Lung (tissue), 12 donors: ENCODE measurements around the gene CAPZB. TPM values are rescaled to one million over a fixed set of nuclear protein-coding genes. Genes with fewer than 3 reads are reported as not detected.

ENCODE experiments used
- ATAC-seq: fragments of 200-7000 bp; cut with Tn5 transposase; one replicate; pipeline ENCODE4 v1.9.1; 2020; ENCODE audit warnings: moderate number of reproducible peaks; ENCODE audit not compliant: insufficient read depth, low FRiP score
- DNase-seq, 3 donors: peaks; one replicate each; pipeline ENCODE4 v3.0.0-alpha.2; 2013 to 2017
- H3K27ac ChIP-seq, 2 donors: one replicate each; pipeline ENCODE4 v1.5.1; 2013; ENCODE audit warnings: mild to moderate bottlenecking in 2 of 2, moderate library complexity in 2 of 2, control low read depth in 1 of 2, inconsistent platforms in 1 of 2, low read depth in 1 of 2, low read length in 1 of 2
- H3K27me3 ChIP-seq, 3 donors: one replicate each; pipeline ENCODE4 v1.5.1; 2013; ENCODE audit warnings: low read length in 2 of 3; ENCODE audit not compliant: control insufficient read depth in 3 of 3, insufficient read depth in 3 of 3
- H3K36me3 ChIP-seq, 4 donors: one replicate each; pipeline ENCODE4 v1.5.1; 2013; ENCODE audit warnings: low read length in 4 of 4, mild to moderate bottlenecking in 1 of 4, moderate library complexity in 1 of 4; ENCODE audit not compliant: control insufficient read depth in 4 of 4, insufficient read depth in 4 of 4
- H3K4me1 ChIP-seq, 5 donors: one replicate each; pipeline ENCODE4 v1.5.1; 2013; ENCODE audit warnings: low read length in 5 of 5, mild to moderate bottlenecking in 2 of 5, moderate library complexity in 1 of 5; ENCODE audit not compliant: control insufficient read depth in 5 of 5, insufficient read depth in 5 of 5
- H3K4me3 ChIP-seq: one replicate; pipeline ENCODE4 v1.5.1; 2013; ENCODE audit warnings: mild to moderate bottlenecking, control low read depth, moderate library complexity
- H3K9ac ChIP-seq, 2 donors: one replicate each; pipeline ENCODE4 v1.5.1; 2013; ENCODE audit warnings: low read length in 2 of 2, control low read depth in 1 of 2; ENCODE audit not compliant: insufficient read depth in 1 of 2
- H3K9me3 ChIP-seq, 4 donors: one replicate each; pipeline ENCODE4 v1.5.1; 2013; ENCODE audit warnings: low read length in 3 of 4, mild to moderate bottlenecking in 1 of 4, moderate library complexity in 1 of 4; ENCODE audit not compliant: control insufficient read depth in 4 of 4, insufficient read depth in 3 of 4
- CTCF ChIP-seq: IDR thresholded peaks from 2 replicates; pipeline ENCODE4 v1.5.1; 2012; ENCODE audit warnings: mild to moderate bottlenecking; ENCODE audit errors: control extremely low read depth, extremely low read depth
- WGBS, 2 donors: extraction: QIAGEN DNeasy Blood & Tissue Kit; methylation state at CpG; one replicate each; pipeline ENCODE4 v1.1.7; 2013; 5-methylcytosine and 5-hydroxymethylcytosine counted together
- polyA plus RNA-seq, 2 donors: library from polyadenylated mRNA; stranded (reverse); fragments of 200-250 nt; gene quantifications; one replicate each; pipeline ENCODE4 v1.2.1, GENCODE V29; 2013
- total RNA-seq, 2 donors: library from RNA; depleted of rRNA in 1 of 2; stranded (reverse); fragments of >200 nt in 1 of 2; gene quantifications; one replicate each; pipeline ENCODE4 v1.2.1, GENCODE V29; 2014 to 2021
- donor health status: control.
- donor health status: control.
- donor health status: Bipolar disorder and iron deficiency.
- donor health status: healthy.
- donor health status: DM: yes; HTN: yes; CAD: no.

CAPZB gene
- total and polyA plus RNA-seq, 4 donors, result 94.7 to 339 (median 278) TPM

DNA sequence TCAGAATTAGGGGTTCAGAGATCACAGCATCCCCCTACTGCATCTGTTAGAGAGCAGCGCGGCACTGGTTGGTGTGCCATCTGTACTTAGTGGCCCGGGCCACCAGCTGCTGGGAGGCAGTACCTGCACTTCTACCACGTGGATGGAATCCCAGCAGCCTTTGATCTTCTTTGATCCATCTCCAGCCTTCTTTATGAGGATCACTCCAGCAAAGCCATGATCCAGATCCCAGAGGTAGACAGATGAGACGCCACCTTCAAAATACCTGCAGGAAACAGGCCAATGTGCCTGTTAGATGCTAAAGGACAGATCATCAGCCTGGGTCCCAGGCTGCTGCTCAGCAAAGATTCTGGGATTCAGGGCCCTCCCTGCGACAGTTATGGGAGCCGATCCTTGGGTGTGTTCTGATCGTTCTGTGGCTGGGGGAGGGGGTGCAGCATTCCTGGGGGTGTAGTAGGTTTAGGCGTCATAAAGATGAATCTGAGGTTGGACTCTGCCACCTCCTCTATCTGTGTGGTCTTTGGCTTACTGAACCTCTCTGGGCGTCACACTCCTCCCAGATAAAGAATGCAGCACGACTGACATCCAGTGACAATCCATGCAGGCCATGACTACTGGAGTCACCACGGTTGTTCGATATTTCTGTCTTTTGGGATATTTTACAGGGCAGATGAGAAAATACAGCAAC, 127.9 kb downstream of the CAPZB start:
- Histone ChIP-seq H3K9me3 (peaks cover 0 to 3% (median 0%) of the 10 kb centered on the region in 4 donors), H3K27ac (no peak overlapping the region), H3K4me1 (peaks cover 0 to 23% (median 6%) of the 10 kb centered on the region in 5 donors), H3K36me3 (peaks cover 5 to 42% (median 33%) of the 10 kb centered on the region in 4 donors), H3K27me3 (no peaks in the 10 kb centered on the region), H3K4me3 (no peak overlapping the region), H3K9ac (no peak overlapping the region)
- no peak for TF ChIP-seq CTCF
- DNase-seq (no peak), ATAC-seq (no peak)
- 92 to 94% methylated on average over 13 of the region's 13 CpGs for WGBS, 2 donors

DNA sequence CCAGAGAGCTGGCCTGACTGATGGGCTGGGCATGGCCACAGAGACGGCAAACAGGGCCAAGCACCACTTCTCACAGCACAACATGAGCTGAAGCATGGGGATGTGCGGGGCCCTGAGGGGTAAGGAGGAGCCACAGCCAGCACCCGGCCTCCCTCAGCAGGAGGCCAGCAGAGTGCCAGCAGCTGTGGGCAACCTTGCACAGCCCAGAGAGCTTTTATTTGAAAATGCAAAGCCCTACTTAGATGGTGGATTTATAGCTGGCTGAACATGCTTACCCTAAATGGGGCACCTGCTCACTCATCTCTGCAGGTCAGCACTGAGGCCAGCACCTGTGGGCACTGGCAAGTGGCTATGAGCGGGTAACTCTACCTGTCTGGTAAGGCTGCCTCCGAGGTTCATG, 129.1 kb downstream of the CAPZB start:
- ATAC-seq (no peak), DNase-seq (no peak)
- WGBS, 2 donors, result 85 to 94% methylated on average over 5 of the region's 5 CpGs

GRCh38 chr1:19354531-19354981, 130.8 kb downstream of the CAPZB start:
- H3K36me3 ChIP-seq, result peaks cover 8 to 53% (median 36%) of the 10 kb centered on the region in 4 donors
- H3K27ac ChIP-seq, result no peak overlapping the region
- 87 to 94% methylated on average over 6 of the region's 6 CpGs for WGBS, 2 donors
- DNase-seq, result no peak
- ATAC-seq, result no peak
- no peaks in the 10 kb centered on the region for H3K27me3 ChIP-seq
- H3K9ac ChIP-seq, result no peak overlapping the region
- no peak overlapping the region for H3K4me3 ChIP-seq
- peaks cover 0 to 3% (median 0%) of the 10 kb centered on the region in 4 donors for H3K9me3 ChIP-seq
- no peak for TF ChIP-seq CTCF
- H3K4me1 ChIP-seq, result peaks cover 0 to 4% (median 0%) of the 10 kb centered on the region in 5 donors

More for the DNA sequence above, 129.1 kb downstream of the CAPZB start:
- Histone ChIP-seq H3K9ac (no peak overlapping the region), H3K4me3 (no peak overlapping the region), H3K27me3 (no peaks in the 10 kb centered on the region), H3K9me3 (peaks cover 0 to 3% (median 0%) of the 10 kb centered on the region in 4 donors), H3K36me3 (peaks cover 8 to 46% (median 37%) of the 10 kb centered on the region in 4 donors), H3K4me1 (peaks cover 0 to 16% (median 6%) of the 10 kb centered on the region in 5 donors), H3K27ac (no peak overlapping the region)
- TF ChIP-seq CTCF, result no peak
